GM12878 (cell line): Measurements from ENCODE around the gene DPP3. TPM values are rescaled to one million over a fixed set of nuclear protein-coding genes. Genes with fewer than 3 reads are reported as not detected.

Experiments used
- ATAC-seq: fragments of 200-7000 bp; cut with Tn5 transposase; 3 replicates; pipeline ENCODE4 v1.9.1; 2020; ENCODE audit warnings: mild to moderate bottlenecking, moderate library complexity
- BruUV-seq: library from RNA; stranded (reverse); fragments of 400-500 nt; replicated peaks from 2 replicates; lab custom pipeline; 2021; lab: Mats Ljungman, UMichigan
- CTCF ChIA-PET: fragments of 300-600 bp; sonication (Branson Sonifier 250); formaldehyde crosslinking; extraction: SDS; loops from one replicate; lab custom pipeline; 2021; ENCODE audit warnings: inconsistent platforms; lab: Yijun Ruan, JAX
- POLR2A ChIA-PET: fragments of 350-600 bp; formaldehyde crosslinking; extraction: SDS; loops from one replicate; lab custom pipeline; 2021; ENCODE audit warnings: inconsistent platforms; lab: Charles Lee
- RAD21 ChIA-PET: fragments of 300-600 bp; sonication (Branson Sonifier 250); formaldehyde crosslinking; loops from one replicate; lab custom pipeline; 2023; ENCODE audit warnings: antibody characterized with exemption; ENCODE audit not compliant: unreplicated experiment; lab: Charles Lee
- SMC1A ChIA-PET: fragments of 300-600 bp; sonication (Branson Sonifier 250); formaldehyde crosslinking; loops from one replicate; lab custom pipeline; 2023; ENCODE audit not compliant: unreplicated experiment, uncharacterized antibody; lab: Charles Lee
- DNase-seq: peaks from one replicate; pipeline ENCODE4 v3.0.0-alpha.2; 2011; ENCODE audit warnings: low read depth, low spot score
- FAIRE-seq: peaks from 3 replicates; lab custom pipeline; 2011; peaks lifted over from hg19 to GRCh38; lab: Jason Lieb, UNC
- H2AFZ ChIP-seq: 2 replicates; pipeline ENCODE4 v1.6.0; 2011; ENCODE audit warnings: low read depth, low read length, control low read depth; ENCODE audit not compliant: control insufficient read depth
- H3K27ac ChIP-seq: 2 replicates; pipeline ENCODE4 v1.5.1; 2011; ENCODE audit warnings: control low read depth; ENCODE audit not compliant: control insufficient read depth, insufficient read depth
- H3K27me3 ChIP-seq, 2 experiments: replicated peaks in 1 of 2; 2 replicates each; pipeline versions ENCODE4 v1.6.0 to v1.6.1; 2011; ENCODE audit warnings: low read length in 1 of 2; ENCODE audit not compliant: control insufficient read depth in 2 of 2, insufficient read depth in 2 of 2
- H3K36me3 ChIP-seq, 2 experiments: 2 replicates each; pipeline ENCODE4 v1.5.1; 2011; ENCODE audit warnings: low read length in 1 of 2; ENCODE audit not compliant: control insufficient read depth in 2 of 2, insufficient read depth in 2 of 2
- H3K4me1 ChIP-seq: 2 replicates; pipeline ENCODE4 v1.6.1; 2011; ENCODE audit warnings: mild to moderate bottlenecking, low read length, moderate library complexity, mixed read lengths; ENCODE audit not compliant: control insufficient read depth, insufficient read depth
- H3K4me2 ChIP-seq: 2 replicates; pipeline ENCODE4 v1.6.0; 2011; ENCODE audit warnings: control low read depth; ENCODE audit not compliant: control insufficient read depth, insufficient read depth
- H3K4me3 ChIP-seq: fragments of 200-600 bp; sonication (generic); 2 replicates; pipeline ENCODE4 v1.5.1; 2016
- H3K79me2 ChIP-seq: 2 replicates; pipeline ENCODE4 v1.6.0; 2011; ENCODE audit warnings: low read length; ENCODE audit not compliant: control insufficient read depth, insufficient read depth
- H3K9ac ChIP-seq: 2 replicates; pipeline ENCODE4 v1.8.0; 2011; ENCODE audit warnings: low read length, control low read depth, mixed read lengths; ENCODE audit not compliant: control insufficient read depth, insufficient read depth
- H3K9me3 ChIP-seq: replicated peaks from 3 replicates; pipeline ENCODE4 v1.5.1; 2011; ENCODE audit warnings: mild to moderate bottlenecking, low read length; ENCODE audit not compliant: control insufficient read depth, insufficient read depth
- H4K20me1 ChIP-seq: 2 replicates; pipeline ENCODE4 v1.6.0; 2011; ENCODE audit not compliant: control insufficient read depth, insufficient read depth
- ATF3 ChIP-seq: IDR thresholded peaks from 2 replicates; pipeline ENCODE4 v1.6.1; 2011; ENCODE audit warnings: low read depth, mild to moderate bottlenecking, low read length, moderate library complexity, borderline replicate concordance; ENCODE audit errors: extremely low read depth
- CREM ChIP-seq: IDR thresholded peaks from 2 replicates; pipeline ENCODE4 v1.6.1; 2014; ENCODE audit warnings: antibody characterized with exemption, low read depth
- CUX1 ChIP-seq: IDR thresholded peaks from 2 replicates; pipeline ENCODE4 v1.6.1; 2012; ENCODE audit warnings: improper control_type of control experiment, low read depth, low read length; ENCODE audit not compliant: insufficient replicate concordance
- EGR1 ChIP-seq, 2 experiments: IDR thresholded peaks; 1 replicate in 1 of 2; 2 replicates in 1 of 2; pipeline ENCODE4 v1.6.1; 2011 to 2012; ENCODE audit warnings: low read depth in 2 of 2, low read length in 2 of 2, borderline replicate concordance in 1 of 2, mild to moderate bottlenecking in 1 of 2, moderate library complexity in 1 of 2
- EZH2 ChIP-seq: IDR thresholded peaks from 2 replicates; pipeline ENCODE4 v1.6.1; 2012; ENCODE audit warnings: low read depth, mild to moderate bottlenecking, control low read depth, inconsistent platforms, low read length, borderline replicate concordance; ENCODE audit not compliant: control insufficient read depth
- HDAC2 ChIP-seq: fragments of 200-600 bp; sonication (generic); IDR thresholded peaks from 2 replicates; pipeline ENCODE4 v1.6.1; 2017
- IKZF2 ChIP-seq, 2 experiments: fragments of 450-650 bp; IDR thresholded peaks; 2 replicates each; pipeline ENCODE4 v1.6.1; 2017; ENCODE audit warnings: mild to moderate bottlenecking in 2 of 2, moderate library complexity in 2 of 2
- NR2F1 ChIP-seq: fragments of 450-650 bp; conservative IDR thresholded peaks from 2 replicates; pipeline ENCODE4 v1.6.1; 2017; ENCODE audit warnings: mild to moderate bottlenecking
- POLR2AphosphoS2 ChIP-seq: IDR thresholded peaks from 2 replicates; pipeline ENCODE4 v1.6.1; 2011; ENCODE audit warnings: low read depth, mild to moderate bottlenecking, low read length, improper control_type of control experiment, moderate library complexity
- POLR2AphosphoS5 ChIP-seq: IDR thresholded peaks from 2 replicates; pipeline ENCODE4 v1.6.1; 2011; ENCODE audit warnings: mild to moderate bottlenecking, low read length, inconsistent platforms
- RBBP5 ChIP-seq: fragments of 200-600 bp; sonication (generic); conservative IDR thresholded peaks from 2 replicates; pipeline ENCODE4 v1.6.1; 2016
- RELA ChIP-seq: fragments of 450-650 bp; IDR thresholded peaks from 2 replicates; pipeline ENCODE4 v1.8.0; 2014; ENCODE audit warnings: borderline replicate concordance; ENCODE audit not compliant: partially characterized antibody
- SMAD1 ChIP-seq: fragments of 450-650 bp; IDR thresholded peaks from 2 replicates; pipeline ENCODE4 v1.6.1; 2018; ENCODE audit warnings: mild to moderate bottlenecking, low read depth; ENCODE audit not compliant: partially characterized antibody
- STAT3 ChIP-seq: IDR thresholded peaks from 2 replicates; pipeline ENCODE4 v1.6.1; 2011; ENCODE audit warnings: low read depth, low read length, improper control_type of control experiment
- TAF1 ChIP-seq: IDR thresholded peaks from 2 replicates; pipeline ENCODE4 v1.6.1; 2011; ENCODE audit warnings: mild to moderate bottlenecking, low read depth, low read length, borderline replicate concordance
- ZBED1 ChIP-seq: IDR thresholded peaks from 2 replicates; pipeline ENCODE4 v1.6.1; 2016; ENCODE audit warnings: borderline replicate concordance
- ZNF217 ChIP-seq: fragments of 450-650 bp; IDR thresholded peaks from 2 replicates; pipeline ENCODE4 v1.6.1; 2017; ENCODE audit warnings: antibody characterized with exemption, mild to moderate bottlenecking
- ZSCAN29 ChIP-seq: fragments of 450-650 bp; IDR thresholded peaks from 2 replicates; pipeline ENCODE4 v1.6.1; 2017; ENCODE audit warnings: mild to moderate bottlenecking, moderate library complexity
- WGBS: methylation state at CpG from one replicate; pipeline ENCODE4 v1.1.6; 2016; ENCODE audit warnings: low lambda C conversion rate; ENCODE audit not compliant: insufficient replicate concordance, insufficient coverage; ENCODE audit errors: missing lambda C conversion rate; 5-methylcytosine and 5-hydroxymethylcytosine counted together
- in situ Hi-C: fragments of 300-500 bp; cut with MboI; formaldehyde crosslinking; loops from 9 replicates; pipeline ENCODE4 v1.14.3; 2018; ENCODE audit warnings: mixed read lengths
- intact Hi-C: fragments of 100-400 bp; cut with micrococcal nuclease; formaldehyde crosslinking; loops from one replicate; pipeline ENCODE4 v1.14.2; 2022; ENCODE audit not compliant: unreplicated experiment
- polyA plus RNA-seq, 11 experiments: library from polyadenylated mRNA; depleted of rRNA in 4 of 11; unstranded in 6 of 11; stranded (reverse) in 5 of 11; fragments of >200 nt; fragmentation: Nextera tagmentation in 4 of 11; fragmentation: Illumina TruSeq in 1 of 11; extraction: Ambion mirVana in 4 of 11; extraction: Trizol in 1 of 11; gene quantifications; 1 replicate in 1 of 11; 2 replicates in 10 of 11; pipeline versions ENCODE4 v1.2.1 to v1.2.3, GENCODE V29; 2011 to 2016; ENCODE audit warnings: inconsistent platforms in 2 of 11, missing spikeins in 2 of 11, low read depth in 1 of 11
- total RNA-seq, 4 experiments: library from RNA; depleted of rRNA in 3 of 4; stranded (reverse); fragments of >200 nt in 3 of 4; fragmentation: Illumina TruSeq in 1 of 4; extraction: Trizol in 1 of 4; gene quantifications; 2 replicates each; pipeline versions ENCODE4 v1.2.1 to v1.2.3, GENCODE V29; 2013 to 2021
- TF ChIP-seq, protein P1 (sequence below): fragments of 450-650 bp; IDR thresholded peaks from 2 replicates; pipeline ENCODE4 v1.6.1; 2017; ENCODE audit warnings: low read depth, mild to moderate bottlenecking, moderate library complexity

Gene DPP3
- total and polyA plus RNA-seq, 10 of the 15 experiments (the other 5 are each of a cell fraction or from before 2014, with no cell fraction given), result 6.0 to 117 (median 78.1) TPM

GRCh38 chr11:66472054-66472453 is 8.2 kb upstream of the DPP3 start (continued):
- no peak for TF ChIP-seq CUX1
- TF ChIP-seq SMAD1, result no peak
- TF ChIP-seq RBBP5, result no peak
- TF ChIP-seq ZBED1, result no peak

DNA sequence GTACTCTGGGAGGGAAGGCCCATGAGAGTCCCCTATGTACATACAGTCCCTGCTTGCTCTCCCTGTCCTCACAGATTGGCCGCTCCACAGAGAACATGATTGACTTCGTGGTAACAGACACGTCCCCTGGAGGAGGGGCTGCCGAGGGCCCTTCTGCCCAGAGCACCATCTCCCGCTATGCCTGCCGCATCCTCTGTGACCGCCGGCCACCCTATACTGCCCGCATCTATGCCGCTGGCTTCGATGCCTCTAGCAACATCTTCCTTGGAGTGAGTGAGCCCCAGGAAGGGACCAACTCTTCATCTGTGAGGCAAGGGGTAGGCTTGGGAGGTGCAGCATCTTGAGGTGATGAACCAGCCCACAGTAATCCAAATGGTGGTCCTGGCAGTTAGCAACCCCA is 7.1 kb upstream of the DPP3 start:
- Histone ChIP-seq H3K27ac (no peak overlapping the region), H4K20me1 (no peaks in the 10 kb centered on the region), H3K36me3 (no peaks in the 10 kb centered on the region), H3K4me2 (no peak overlapping the region), H3K27me3 (no peaks in the 10 kb centered on the region), H3K9me3 (no peaks in the 10 kb centered on the region), H3K4me1 (no peaks in the 10 kb centered on the region), H2AFZ (no peak overlapping the region), H3K79me2 (no peaks in the 10 kb centered on the region), H3K9ac (no peak overlapping the region), H3K4me3 (no peak overlapping the region)
- CTCF ChIA-PET, result no interaction called here
- SMC1A ChIA-PET, result interaction anchor here (0.9 kb wide), 1 partner anchor 34 kb away, joined by 3 read pairs; the partner anchor contains the start of gene MRPL11
- no peak for ATAC-seq
- no TSS peak for BruUV-seq
- WGBS, result 92% methylated on average over 11 of the region's 11 CpGs
- DNase-seq, result no peak
- intact Hi-C loops (no loop called here), in situ Hi-C loops (no loop called here)
- RAD21 ChIA-PET, result no interaction called here
- POLR2A ChIA-PET, result interaction anchor here (1.1 kb wide), 1 partner anchor 202 kb away, joined by 3 read pairs; no protein-coding TSS in a partner anchor
- no peak for FAIRE-seq
- TF ChIP-seq, protein P1, sequence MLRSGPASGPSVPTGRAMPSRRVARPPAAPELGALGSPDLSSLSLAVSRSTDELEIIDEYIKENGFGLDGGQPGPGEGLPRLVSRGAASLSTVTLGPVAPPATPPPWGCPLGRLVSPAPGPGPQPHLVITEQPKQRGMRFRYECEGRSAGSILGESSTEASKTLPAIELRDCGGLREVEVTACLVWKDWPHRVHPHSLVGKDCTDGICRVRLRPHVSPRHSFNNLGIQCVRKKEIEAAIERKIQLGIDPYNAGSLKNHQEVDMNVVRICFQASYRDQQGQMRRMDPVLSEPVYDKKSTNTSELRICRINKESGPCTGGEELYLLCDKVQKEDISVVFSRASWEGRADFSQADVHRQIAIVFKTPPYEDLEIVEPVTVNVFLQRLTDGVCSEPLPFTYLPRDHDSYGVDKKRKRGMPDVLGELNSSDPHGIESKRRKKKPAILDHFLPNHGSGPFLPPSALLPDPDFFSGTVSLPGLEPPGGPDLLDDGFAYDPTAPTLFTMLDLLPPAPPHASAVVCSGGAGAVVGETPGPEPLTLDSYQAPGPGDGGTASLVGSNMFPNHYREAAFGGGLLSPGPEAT, result no peak
- no peak for TF ChIP-seq ATF3
- no peak for TF ChIP-seq RELA
- TF ChIP-seq HDAC2, result no peak
- no peak for TF ChIP-seq CREM
- no peak for TF ChIP-seq IKZF2 (IDR thresholded peaks at IDR 0.05)
- no peak for TF ChIP-seq TAF1
- TF ChIP-seq POLR2AphosphoS2, result no peak
- no peak for TF ChIP-seq NR2F1
- no peak for TF ChIP-seq EZH2
- no peak for TF ChIP-seq ZSCAN29
- no peak for TF ChIP-seq STAT3
- TF ChIP-seq EGR1 (IDR thresholded peaks at IDR 0.05; ENCODE audit: borderline replicate concordance in 1 of 2, low read depth in 2 of 2, low read length in 2 of 2), result no peak
- TF ChIP-seq POLR2AphosphoS5, result no peak
- TF ChIP-seq ZNF217, result no peak
